ENCODE data around the gene FUT8. TPM values are rescaled to one million over a fixed set of nuclear protein-coding genes. Genes with fewer than 3 reads are reported as not detected.
A peak's percentile ranks its signal among the peaks of the same experiment; 100 is the strongest.

Gene FUT8
- total RNA-seq, 1 donor: 165 TPM

DNA sequence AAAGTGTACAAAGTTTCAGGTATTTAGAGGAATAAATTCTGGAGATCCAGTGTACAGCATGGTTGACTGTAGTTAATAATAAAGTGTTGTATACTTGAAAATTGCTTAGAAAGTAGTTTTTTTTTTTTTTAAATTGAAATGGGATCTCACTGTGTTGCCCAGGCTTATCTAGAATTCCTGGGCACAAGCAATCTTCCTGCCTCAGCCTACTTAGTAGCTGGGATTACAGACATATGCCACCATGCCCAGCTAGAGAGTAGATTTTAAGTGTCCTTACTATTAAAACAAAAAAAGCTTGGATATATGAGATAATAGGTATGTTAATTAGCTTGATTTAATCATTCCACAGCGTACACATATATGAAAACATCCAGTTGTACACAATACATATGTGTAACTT, 27.7 kb downstream of the FUT8 start:
- no peak for DNase-seq (ENCODE audit: low read depth)
- H3K4me3 ChIP-seq (ENCODE audit: low read depth, low read length): no peak overlapping the region
- TF ChIP-seq, protein P1, sequence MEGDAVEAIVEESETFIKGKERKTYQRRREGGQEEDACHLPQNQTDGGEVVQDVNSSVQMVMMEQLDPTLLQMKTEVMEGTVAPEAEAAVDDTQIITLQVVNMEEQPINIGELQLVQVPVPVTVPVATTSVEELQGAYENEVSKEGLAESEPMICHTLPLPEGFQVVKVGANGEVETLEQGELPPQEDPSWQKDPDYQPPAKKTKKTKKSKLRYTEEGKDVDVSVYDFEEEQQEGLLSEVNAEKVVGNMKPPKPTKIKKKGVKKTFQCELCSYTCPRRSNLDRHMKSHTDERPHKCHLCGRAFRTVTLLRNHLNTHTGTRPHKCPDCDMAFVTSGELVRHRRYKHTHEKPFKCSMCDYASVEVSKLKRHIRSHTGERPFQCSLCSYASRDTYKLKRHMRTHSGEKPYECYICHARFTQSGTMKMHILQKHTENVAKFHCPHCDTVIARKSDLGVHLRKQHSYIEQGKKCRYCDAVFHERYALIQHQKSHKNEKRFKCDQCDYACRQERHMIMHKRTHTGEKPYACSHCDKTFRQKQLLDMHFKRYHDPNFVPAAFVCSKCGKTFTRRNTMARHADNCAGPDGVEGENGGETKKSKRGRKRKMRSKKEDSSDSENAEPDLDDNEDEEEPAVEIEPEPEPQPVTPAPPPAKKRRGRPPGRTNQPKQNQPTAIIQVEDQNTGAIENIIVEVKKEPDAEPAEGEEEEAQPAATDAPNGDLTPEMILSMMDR (IDR thresholded peaks at IDR 0.05; ENCODE audit: insufficient read depth, low read length): no peak

- DNase-seq (ENCODE audit: low read depth): no peak
- TF ChIP-seq, protein P1 (IDR thresholded peaks at IDR 0.05; ENCODE audit: insufficient read depth, low read length): no peak
Measured at GRCh38 chr14:65444230-65444629, 31.7 kb downstream of the FUT8 start.

DNA sequence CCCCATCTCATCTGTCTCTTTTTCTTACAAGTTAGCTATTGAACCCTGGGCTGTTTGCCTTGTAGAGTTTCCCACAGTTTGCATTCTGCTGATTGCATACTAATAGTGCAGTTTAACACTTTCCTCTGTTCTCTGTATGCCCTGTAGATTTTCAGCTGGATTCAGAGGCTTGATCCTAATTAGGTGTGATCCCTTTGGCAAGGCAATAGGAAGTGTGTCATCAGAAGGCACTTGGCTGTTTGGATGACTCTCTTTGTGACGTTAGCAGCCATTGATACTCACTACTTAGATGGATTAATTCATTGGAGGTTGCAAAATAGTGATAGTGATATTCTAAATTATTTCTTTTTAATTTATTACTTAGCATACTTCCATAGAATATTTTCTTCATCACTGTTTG, 33.6 kb downstream of the FUT8 start:
- DNase-seq (ENCODE audit: low read depth): peak; percentile 73
- H3K4me3 ChIP-seq (ENCODE audit: low read depth, low read length): no peak overlapping the region
- TF ChIP-seq, protein P1 (IDR thresholded peaks at IDR 0.05; ENCODE audit: insufficient read depth, low read length): no peak

More at GRCh38 chr14:65444230-65444629, 31.7 kb downstream of the FUT8 start:
- no peak overlapping the region for H3K4me3 ChIP-seq (ENCODE audit: low read depth, low read length)

DNA sequence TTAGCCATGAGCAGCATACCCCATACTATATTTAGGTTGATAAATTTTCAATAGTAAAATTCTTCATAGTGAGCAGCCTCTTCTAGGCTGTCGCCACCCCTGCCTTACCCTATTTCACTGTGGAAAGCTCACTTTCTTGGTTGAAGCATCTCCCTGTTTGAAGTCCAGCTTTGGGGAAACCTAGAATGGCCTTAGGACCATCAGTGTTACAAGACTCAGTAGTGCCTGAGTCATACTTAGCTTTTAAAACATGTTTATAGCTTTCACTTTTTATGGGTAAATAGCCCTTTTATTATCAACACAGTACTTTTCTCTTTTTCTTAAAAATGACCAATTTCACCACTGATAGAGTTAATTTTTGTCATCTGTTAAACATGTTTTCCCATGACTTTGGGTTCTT, 37.1 kb downstream of the FUT8 start:
- H3K4me3 ChIP-seq (ENCODE audit: low read depth, low read length): no peak overlapping the region
- no peak for DNase-seq (ENCODE audit: low read depth)
- TF ChIP-seq, protein P1 (IDR thresholded peaks at IDR 0.05; ENCODE audit: insufficient read depth, low read length): no peak

DNA sequence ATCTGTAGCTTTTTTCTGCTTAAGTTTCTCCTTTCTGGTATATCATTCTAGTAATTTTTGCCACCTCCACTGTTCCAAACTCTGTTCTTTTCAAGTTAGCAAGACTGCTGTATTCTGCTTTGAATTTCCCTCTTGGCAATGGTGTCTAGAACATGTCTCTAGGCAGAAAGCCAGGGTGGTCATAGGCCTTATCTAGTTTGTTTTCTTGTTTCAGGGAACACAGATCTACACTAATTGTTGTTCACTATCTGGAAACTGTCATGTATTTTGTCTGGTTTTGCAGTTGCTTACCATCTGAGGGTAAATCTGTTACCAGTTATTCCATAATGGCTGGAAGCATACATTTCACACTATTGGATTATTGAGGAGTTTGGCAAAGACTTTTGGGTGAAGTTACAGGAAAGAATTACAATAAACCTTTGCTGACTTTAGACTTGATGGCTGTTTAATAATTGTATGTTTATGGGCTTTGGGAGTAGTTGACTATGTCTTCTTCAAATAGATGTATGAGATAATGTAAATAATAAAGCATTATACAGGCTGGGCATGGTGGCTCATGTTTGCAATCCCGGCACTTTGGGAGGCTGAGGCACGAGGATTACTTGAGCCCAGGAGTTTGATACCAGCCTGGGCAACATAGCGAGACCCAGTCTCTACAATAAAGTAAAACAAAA, 41.4 kb downstream of the FUT8 start:
- TF ChIP-seq, protein P1 (IDR thresholded peaks at IDR 0.05; ENCODE audit: insufficient read depth, low read length): no peak
- DNase-seq (ENCODE audit: low read depth): peak; percentile 77
- H3K4me3 ChIP-seq (ENCODE audit: low read depth, low read length): no peak overlapping the region

DNA sequence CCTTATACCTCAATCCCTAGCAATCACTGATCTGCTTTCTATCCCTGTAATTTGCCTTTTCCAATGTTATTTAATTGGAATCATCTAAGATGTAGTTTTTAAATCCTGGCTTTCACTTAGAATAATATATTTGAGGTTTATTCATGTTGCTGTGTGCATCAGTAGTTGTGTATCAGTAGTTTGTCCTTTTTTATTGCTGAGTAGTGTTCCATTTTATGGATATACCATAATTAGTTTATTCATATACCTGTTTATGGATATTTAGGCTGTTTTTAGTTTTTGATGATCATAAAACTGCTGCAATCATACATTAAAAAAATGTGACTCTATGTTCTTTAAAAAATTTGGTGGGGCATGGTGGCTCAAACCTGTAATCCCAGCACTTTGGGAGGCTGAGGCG, 43.7 kb downstream of the FUT8 start:
- DNase-seq (ENCODE audit: low read depth): no peak
- H3K4me3 ChIP-seq (ENCODE audit: low read depth, low read length): no peak overlapping the region
- TF ChIP-seq, protein P1 (IDR thresholded peaks at IDR 0.05; ENCODE audit: insufficient read depth, low read length): no peak

DNA sequence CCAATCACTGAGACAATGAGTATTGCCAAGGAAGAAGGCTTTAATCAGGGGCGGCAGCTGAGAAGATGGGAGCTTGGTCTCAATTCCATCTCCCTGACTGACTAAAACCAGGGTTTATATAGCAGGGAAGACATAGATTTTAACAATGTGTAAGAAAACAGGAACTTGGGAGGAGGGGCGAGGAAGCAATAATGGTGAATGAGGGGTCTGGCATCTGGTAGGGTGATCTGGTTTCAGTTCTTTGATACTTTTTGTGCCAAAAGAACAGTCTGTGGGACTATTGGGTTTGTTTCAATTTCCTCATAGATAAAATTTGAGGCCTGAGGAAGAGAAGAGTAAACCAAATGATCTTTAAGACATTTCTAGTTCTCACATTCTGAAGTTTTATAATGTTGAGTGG, 49.2 kb downstream of the FUT8 start:
- TF ChIP-seq, protein P1 (IDR thresholded peaks at IDR 0.05; ENCODE audit: insufficient read depth, low read length): no peak
- H3K4me3 ChIP-seq (ENCODE audit: low read depth, low read length): no peak overlapping the region
- peak; percentile 35 for DNase-seq (ENCODE audit: low read depth)
